Activated naive CD8-positive, alpha-beta T cell treated with anti-CD3 and anti-CD28 coated beads, Interleukin-2, amount 50 U/mL, for 16 hours (primary cell): Measurements from ENCODE around the gene CD82.

Experiments used
- DNase-seq: peaks from one replicate; pipeline ENCODE4 v3.0.0-alpha.2; 2020; ENCODE audit warnings: low read depth, low spot score

Gene CD82

DNA sequence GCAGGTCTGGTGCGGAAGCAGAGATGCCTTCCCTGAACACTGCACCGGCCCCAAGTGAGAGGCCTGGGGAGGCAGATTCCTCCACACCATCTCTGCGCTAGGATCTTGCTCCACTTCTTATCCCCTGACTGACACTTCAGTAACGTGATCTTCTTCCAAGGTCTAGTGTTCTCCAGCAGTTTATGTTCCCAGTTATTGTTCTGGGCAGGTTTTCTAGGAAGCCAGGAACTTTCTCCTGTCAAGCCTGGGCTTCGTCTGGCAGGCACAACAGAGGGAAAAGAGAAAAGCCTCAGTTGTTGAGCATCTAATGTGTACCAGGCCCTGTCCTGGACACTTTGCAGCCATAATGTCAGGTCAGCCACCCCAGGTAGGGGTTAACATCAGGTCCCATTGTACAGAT, 10.5 kb downstream of the CD82 start:
- DNase-seq: no peak

DNA sequence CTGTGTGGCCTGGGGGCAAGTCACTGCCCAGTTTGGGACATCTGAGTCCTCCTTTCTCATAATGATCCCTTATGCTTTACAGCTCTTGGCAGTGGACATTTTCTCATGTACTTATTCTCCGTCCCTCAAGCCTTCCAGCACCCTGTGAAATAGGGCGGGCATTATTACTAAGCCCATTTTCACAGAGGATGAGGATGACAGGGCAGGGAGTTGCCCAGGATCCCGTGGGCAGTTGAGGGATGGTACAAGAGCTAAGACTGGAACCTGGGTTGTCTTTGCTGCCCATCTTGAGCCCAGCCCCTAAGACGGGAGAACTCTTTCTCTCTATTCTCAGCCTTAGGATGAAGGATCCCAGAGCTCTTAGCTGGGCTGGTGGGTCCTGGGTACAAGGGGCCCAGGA, 11.2 kb downstream of the CD82 start:
- DNase-seq: no peak

DNA sequence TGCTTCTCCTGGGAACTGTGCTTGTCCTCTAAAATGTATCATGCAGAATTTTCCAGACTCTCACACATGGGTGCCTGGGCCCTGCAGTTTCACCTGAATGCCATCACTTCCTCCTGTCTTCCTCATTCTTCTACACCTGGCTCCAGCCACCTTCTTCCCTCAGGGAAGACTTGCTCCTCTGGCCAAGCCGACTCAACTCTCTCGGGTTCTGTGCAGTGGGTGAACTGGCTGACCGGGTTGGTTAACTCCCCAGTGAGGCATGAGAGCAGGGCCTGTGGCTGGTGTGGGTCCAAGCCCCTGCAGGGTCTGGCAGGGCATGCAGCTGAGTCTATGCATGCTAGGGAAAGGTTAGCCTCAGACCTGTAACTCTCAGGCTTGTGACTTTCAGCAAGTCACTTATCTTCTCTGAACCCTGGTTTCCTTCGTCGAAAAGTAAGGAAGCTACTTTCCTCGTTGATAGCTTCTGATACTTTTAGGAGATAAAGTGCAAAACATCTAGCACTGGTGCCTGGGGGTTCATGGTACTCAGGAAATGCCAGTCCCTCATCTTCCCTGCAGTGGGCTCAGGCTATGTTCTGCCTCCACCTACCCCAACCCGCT, 11.9 kb downstream of the CD82 start:
- no peak for DNase-seq

- no peak for DNase-seq
Observed at GRCh38 chr11:44578279-44578678, 12.8 kb downstream of the CD82 start.

- DNase-seq: no peak
Observed at GRCh38 chr11:44579302-44579761, 13.9 kb downstream of the CD82 start.

- no peak for DNase-seq
Observed at GRCh38 chr11:44580701-44581100, 15.2 kb downstream of the CD82 start.

GRCh38 chr11:44581246-44581645, 15.8 kb downstream of the CD82 start:
- DNase-seq: no peak

DNA sequence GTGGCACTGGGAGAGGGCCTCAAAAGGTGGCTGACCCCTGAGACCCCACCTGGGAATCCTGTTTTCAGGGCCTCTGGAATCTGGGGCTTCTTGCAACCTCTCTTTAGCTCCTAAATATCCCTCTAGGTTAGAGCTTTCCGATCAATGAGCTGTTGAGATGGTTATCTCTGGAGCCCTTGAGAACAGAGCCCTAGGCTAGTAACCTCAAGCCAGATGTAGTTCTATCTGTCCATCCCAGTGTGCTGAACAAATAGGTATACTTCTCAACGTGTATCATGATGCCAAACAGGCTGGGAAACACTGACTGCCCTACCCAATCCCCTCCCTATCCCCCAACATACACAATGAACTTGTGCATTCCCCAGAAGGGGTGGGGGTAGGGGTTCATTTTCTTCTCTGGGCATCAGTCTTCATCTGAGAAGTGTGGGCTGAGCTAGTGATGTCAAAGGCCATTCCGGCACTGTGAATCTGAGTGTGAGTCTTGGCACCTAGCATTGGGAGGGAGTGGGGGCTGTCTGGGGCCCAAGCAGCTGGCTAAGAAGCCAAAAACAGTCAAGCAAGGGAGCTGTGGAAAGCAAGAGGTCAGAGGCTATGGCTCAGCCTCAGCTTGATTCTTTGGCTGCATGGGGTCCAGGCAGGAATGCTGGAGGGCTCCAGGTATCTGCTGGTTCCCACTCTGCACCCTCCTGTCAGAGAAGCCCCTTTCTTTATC, 17.3 kb downstream of the CD82 start:
- DNase-seq: no peak

- no peak for DNase-seq
Observed at GRCh38 chr11:44583353-44583669, 17.8 kb downstream of the CD82 start.

DNA sequence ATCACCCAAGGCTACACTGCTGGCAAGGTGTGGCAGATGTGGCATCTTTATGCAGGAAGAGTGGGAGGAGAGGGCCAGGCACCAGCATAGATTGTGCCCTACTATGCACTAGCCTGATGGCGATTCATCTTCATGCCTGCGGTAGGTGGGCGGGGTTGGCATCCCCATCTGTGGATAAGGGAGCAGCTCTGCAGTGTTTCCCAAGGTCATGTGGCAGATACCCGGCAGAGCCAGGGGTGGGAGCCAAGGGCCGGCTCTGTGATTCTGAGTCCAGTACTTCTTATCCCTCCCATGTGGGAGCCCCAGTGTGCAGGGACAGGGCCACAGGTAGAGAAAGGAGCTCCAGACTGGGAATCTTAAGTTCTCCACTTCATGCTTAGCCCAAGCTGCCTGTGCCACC, 20.0 kb downstream of the CD82 start:
- DNase-seq: no peak

- no peak for DNase-seq
Observed at GRCh38 chr11:44589301-44589700, 23.8 kb downstream of the CD82 start.

DNA sequence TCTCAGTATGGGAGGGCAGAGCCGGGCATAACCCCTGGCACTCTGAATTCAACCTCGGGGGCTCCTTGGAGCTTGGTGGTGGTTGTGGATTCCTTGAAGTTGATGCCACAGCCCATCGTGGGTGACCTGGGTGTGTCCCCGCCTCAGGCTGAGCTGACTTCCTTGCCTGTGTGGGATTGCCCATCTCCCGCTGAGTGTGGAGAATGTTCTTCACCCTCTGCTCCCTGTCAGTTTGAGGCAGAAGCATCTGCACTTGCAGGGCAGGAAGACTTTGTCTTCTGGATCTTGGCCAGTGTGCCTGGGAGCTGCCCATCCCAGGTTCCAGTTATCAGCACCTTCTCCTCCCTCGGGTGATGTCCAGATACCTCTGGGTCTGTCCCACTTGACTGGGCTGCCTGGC, 25.3 kb downstream of the CD82 start:
- DNase-seq: no peak

DNA sequence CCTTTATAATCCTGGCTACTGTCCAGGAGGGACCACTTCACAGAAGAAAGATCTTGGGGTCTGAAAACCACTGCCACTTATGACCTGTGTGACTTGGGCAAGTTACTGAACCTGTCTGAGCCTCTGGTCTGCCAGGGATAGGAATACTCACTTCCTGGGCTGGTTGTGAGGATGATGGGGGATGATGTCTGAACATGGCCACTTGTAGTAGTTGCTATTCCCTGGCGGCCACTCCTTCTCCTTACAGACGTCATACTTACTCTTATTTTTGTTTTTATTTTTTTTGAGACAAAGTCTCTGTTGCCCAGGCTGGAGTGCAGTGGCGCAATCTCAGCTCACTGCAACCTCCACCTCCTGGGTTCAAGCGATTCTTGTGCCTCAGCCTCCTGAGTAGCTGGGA, 26.1 kb downstream of the CD82 start:
- DNase-seq: no peak

DNA sequence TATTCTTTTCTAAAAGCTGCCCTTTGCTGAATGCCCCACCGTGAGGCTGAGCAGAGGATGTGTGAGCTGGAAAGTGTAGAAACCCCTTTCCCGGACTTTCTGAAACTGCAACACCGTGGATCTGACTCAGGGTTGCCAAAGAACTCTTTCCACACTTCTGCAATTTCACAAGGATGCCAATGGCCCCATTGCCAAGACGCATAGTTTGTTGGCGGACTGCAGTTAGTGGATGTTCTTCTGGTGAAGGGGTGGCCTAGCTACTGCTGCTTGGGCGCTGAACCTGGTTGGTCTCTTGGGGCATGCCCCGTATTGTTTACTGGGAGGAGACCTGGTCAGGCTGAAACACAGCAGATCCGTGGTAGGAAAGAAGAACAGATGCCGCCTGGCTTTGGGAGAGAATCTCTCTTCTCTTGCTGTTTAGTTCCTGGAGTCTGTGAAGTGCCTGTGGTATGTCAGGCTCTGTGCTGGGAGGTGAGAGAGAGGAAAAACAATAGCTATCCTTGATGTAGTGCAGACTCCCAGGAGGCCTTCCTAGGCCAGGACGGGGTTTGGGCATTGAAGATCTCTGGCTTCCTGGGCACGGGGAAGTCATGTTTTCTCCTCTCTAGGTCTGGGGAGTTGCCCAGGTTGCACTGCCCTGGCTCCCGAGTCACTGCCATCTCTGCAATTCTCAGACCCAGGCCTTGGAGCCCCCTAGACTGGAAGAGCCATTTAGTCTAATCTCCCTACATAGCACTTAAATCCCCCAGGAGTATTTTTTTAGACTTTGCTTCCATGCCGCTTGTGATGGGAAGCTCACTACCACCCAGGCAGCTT, 26.9 kb downstream of the CD82 start:
- no peak for DNase-seq

DNA sequence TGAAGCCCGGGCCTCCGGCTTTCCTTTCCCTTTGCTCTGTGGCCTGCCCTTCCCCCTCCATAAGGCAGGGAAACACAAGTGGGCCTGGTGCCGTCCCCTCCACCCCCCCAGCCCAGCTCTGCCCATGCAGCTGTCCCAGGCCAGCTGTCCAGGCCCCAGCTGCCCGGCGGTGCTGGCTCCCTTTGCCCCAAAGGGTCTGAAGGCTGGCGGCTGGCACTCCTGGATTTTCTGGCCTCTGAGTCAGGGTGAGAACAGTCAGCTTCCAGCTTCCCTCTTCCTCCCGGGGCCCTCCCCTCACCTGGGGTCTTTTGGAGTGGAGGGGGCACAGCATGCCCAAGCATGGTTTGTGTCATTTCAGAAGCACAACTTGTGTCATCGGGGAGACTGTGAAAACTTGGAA, 27.8 kb downstream of the CD82 start:
- DNase-seq: no peak

DNA sequence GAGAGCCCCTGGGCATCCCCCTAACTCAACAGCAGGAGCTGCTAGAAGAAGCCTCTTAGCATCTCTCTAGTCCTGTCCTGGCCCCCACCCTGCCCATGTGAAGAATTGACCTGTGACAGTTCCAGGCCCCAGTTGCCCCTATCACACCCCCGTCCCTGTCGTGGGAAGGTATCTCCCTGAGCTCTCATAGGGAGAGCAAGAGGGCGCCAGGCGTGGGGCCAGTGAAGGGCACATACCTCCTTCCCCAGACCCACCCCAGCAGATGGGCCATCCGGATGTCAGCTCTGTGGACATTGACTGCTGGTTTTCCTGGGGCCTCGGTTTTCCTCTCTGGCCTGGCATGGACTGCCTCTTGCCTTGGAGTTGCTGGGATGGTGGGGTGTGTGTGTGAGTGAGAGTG, 29.5 kb downstream of the CD82 start:
- no peak for DNase-seq

- no peak for DNase-seq
Observed at GRCh38 chr11:44595964-44596381, 30.5 kb downstream of the CD82 start.

DNA sequence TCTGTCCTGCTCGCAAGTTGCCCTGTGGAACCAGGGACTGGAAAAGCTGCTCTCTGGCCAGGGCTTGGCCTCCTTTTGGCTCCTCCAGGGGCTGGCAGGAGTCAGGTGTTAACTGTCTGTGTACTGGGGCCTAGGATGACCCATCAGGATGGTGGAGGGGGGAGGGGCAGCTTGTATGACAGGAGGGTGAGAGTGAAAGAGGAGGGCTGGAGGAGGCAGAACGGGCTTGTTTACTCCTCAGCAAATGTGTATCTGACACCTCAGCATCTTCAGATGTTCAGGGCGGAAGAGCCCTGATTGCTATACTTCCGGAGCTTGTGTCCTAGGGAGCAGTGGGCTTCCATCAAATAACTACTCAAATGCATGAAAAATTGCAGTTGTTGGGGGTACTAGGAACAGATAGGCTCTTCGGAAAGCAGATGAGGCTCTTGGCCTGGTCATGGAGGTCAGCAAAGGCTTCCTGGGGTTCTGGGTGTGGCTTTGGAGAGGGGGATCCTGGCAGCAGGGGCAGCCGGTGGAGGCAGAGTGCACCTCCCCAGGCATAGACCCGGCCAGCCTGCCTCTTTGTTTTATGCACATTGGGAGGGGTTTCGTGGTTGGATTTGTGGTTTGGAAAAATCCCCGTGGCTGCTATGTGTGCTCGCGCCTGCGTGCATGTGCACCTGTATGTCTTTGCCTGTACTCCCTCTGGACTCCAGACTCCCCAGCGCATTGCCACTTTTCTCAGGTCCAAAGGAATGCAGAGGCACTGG, 31.2 kb downstream of the CD82 start:
- DNase-seq: no peak

- DNase-seq: no peak
Observed at GRCh38 chr11:44597358-44598012, 32.0 kb downstream of the CD82 start.

- DNase-seq: no peak
Observed at GRCh38 chr11:44598831-44599230, 33.4 kb downstream of the CD82 start.

- DNase-seq: no peak
Observed at GRCh38 chr11:44600261-44600660, 34.8 kb downstream of the CD82 start.
